Measurements from ENCODE around the gene GLIS1. TPM values are rescaled to one million over a fixed set of nuclear protein-coding genes. Genes with fewer than 3 reads are reported as not detected.

The GLIS1 gene
- total RNA-seq, 1 donor from 2014 or later, result 2.1 TPM

DNA sequence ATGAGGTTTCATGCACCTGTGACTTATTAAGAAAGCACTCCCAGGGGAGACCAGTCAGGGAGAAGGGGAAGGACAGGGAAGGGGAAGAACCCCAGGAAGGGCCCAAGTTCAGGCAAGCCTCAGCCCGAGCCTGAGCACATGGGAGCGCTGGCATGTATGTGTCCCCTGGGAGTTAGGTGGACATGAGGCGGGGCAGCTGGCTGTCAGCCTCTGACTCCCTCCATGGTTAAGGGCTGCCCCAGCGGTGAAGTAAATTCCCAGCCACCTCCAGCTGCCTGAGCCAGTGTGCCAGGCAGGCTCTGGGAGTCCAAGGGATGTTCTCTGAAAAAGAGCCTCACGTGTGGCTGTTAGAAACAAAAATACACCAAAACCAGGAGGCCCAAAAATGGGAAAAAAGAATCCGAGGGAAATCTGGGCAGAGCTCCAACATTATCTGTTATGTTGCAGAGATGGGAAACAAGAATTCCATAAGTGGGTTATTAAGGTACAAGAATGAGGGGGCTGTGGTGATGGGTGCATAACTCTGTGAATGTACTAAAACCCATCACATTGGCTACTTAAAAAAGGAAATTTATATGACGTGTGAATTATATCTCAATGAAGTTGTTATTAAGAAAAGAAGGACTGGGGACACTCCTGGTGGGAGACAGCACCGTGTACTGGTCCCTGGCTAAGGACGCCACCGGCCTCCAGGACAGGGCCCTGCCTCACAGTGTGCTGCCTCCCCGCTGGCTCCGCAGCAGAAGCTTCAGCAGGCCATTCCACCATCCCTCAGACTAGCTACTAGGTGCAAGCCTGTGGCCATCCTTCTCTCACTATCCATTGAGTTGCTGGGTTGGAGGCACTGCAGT is 261.1 kb downstream of the GLIS1 start:
- DNase-seq (ENCODE audit: low spot score), result no peak

DNA sequence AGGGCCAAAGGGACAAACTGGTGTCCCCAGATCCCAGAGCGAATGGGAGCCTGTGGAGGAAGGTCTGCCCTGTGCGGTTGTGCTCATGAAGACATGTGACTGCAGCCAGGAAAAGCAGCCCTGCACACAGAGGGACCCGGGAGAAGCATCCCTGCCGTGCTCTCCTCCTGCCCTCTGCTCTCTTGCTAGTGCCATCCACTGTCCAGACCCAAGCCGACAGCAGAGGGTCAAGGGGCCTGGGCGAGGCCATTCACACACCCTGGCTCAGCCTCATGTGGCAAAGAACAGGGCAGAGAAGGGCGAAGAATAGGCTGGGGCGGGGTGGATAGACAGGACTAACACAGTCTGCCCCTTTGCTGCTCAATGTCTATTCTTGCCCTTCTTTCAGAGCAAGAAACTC is 262.4 kb downstream of the GLIS1 start:
- peak; percentile 72 for DNase-seq (ENCODE audit: low spot score)

DNA sequence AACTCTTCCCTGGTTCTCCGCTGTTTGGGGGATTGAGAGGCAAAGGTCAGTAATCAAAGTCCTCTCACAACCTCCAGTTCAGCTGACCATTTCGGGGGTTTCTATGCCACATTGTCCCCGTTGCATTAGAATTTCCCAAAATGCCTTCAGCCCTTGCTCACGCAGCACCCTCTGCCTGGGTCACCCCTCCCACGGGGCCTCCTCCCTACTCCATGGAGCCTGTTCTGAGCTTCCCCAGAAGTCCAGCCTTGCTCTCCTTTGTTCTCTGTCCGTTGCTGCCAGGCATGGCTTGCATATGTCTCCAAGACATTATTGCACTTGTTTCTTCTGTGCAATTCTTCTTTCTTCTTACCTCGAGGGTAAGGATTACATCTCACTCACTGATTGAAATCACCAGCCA is 263.3 kb downstream of the GLIS1 start:
- DNase-seq (ENCODE audit: low spot score), result peak; percentile 68

DNA sequence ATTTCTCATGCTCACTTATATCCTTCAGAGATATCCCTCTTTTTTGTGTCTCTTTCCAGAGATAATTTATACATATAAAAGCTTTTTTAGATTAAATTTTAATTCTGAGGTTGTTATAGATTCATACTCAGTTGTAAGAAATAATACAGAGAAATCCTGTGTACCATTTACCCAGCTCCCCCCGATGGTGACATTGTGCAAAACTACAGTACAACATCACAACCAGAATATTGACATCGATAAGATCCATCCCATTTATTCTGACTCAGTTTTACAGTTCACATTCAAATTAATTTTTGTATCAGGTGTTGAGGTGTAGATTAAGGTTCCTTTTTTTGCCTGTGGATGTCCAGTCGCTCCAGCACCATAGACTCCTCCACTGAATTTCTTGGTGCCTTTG is 265.5 kb downstream of the GLIS1 start:
- DNase-seq (ENCODE audit: low spot score), result no peak

DNA sequence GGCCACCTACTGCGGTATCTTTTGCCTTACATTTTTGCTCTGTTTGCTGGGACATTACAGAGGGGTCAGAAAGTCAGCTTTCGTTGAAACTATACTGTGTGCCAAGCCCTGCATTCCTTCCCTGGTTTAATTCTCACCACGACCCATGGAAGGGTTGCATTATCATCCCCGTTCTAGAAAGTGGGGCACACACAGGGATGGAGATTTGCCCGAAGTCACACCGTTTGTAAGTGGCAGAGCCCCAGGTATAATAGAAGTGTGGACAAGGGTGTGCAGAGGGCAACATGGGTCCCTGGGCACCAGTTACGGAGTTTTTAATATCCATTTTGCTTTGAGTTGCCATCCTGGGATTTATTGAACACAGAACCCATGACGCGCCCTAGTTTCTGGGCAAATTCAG is 268.0 kb downstream of the GLIS1 start:
- peak; percentile 74 for DNase-seq (ENCODE audit: low spot score)

DNA sequence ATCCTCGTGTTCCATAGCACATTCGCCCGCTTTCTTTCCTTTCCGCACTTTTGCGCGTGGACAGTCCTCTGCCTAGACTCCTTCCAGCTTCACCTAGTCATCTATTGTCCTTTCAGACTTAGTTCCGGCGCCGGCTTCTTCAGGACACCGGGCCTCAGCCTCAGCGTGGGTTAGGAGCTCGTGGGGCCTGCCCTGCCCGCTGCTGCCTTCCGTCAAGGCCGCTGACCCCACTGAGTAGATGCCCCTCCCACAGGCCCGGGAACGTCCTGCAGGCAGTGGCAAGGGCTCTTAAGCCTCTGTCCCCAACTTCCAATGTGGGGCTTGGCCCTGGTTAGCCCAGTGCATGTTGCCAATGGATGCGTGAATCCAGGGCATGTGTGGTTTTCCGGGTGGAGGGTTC is 268.4 kb downstream of the GLIS1 start:
- DNase-seq (ENCODE audit: low spot score), result no peak

DNA sequence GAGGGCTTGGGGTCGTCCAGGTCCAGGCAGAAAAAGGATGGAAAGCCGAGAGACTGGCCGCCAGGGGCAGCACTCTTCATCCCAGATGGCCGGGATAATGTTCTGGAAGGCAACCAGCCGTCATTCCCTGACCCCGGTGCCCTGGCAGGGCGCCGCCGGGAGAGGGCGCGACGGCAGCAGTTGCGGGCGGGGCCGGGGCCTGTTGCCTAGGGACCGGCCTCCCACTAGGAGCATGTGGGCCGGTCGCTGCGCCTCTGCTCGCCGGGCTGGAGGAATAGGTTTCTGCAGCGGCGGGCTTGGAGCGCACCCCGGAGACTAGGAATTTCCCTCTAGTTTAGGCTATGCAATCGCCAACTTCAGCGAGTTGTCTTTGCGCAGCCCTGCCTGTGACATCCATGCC is 268.8 kb downstream of the GLIS1 start:
- DNase-seq (ENCODE audit: low spot score), result peak; percentile 90

DNA sequence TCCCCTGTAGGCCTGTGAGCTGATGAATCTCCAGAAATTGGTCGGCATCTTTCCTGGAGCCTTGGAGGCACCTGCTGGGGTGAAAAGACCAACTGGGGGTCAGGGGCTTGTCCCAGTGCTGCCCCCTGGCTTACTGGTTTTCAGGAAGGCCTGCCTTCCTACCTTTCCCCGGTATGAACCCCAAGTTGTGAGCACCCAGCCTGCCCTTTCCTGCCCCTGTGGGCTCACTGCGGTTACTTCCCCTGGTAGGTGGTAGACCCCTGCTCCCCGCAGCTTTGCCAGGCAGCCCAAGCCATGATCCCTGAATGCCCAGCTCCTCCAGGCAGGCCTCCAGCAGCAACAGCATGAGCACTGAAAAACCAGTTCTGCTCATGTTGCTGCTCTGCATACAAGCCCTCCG is 269.6 kb downstream of the GLIS1 start:
- peak; percentile 82 for DNase-seq (ENCODE audit: low spot score)

DNA sequence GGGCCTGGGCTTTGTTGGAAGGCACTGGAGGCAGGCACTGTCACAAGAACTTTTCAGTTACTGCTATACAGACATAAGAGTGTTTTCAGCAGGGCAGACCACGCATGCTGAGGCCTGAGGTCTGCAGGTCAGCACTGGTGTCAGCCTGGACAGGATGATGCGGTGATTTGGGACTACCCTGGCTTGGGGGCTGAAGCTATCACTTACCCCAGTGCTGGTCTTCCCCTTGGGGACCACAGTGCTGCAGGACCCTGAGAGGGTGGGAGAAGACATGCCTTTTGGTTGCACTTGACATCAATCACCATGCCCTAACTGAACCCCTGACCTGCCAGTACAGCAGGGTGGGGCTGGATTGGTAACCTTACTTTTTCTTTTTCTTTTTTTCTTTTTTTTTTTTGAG is 270.6 kb downstream of the GLIS1 start:
- peak; percentile 45 for DNase-seq (ENCODE audit: low spot score)

DNA sequence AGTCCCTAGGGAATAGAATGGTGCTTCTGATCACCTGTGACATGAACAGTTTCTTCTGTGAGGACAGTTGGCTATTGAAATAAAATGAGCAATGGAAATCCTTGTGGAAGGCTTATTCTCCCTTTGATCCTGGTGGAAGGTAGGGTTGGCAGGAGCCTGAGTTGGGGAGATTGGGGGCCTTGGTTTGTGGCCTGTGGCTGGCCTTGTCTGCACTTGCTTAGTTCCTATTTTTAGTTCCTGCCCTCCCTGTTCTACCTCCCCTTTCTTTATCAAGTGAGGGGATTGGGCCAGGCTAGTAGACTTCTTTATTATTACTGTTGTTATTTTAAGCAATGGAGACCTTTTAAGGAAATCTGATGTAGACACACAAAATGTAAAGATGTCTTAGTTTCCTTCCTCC is 271.6 kb downstream of the GLIS1 start:
- DNase-seq (ENCODE audit: low spot score), result peak; percentile 60

DNA sequence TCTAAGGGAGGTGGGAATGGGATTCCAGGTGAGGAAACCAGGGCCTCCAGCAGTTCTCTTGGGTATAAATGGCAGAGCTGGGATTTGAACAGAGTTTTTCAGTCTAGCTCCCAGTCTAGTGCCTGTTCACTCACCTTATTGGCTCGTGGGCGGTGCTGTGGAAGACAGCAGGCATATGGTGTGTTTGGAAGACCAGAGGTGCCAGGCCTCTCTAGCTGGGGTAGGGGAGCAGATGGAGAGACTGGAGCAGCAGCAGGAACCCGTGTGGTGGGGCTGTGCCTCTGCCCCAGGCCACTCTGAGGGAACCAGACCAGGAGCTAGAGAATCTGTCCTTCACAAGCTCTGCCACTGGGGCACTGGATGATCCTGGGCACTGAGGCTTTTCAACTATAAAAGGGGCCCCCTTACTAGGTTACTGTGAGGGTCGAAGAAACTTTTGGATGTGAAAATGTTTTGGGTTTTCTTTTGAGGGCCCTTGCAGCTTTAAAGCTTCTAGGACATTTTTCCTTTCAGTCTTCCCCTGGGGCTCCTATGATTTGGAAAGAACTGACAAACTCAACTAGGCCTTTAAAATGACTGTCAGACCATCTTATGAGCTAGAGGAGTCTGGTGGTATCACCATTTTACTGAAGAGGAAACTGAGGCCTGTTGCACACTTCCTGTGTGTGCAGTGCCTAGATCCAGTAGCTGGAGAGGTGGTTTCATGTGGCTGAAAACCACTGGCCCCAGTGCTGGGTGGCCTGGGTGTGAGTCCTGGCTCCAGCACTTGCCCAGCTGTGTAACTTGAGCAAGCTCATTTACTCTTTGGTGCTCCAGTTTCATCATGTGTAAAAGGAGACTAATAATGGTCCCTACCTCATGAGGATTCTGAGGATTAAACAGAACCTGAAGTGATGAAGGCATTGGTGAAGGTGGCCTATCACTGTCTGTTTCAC is 273.7 kb downstream of the GLIS1 start:
- peak; percentile 45 for DNase-seq (ENCODE audit: low spot score)

DNA sequence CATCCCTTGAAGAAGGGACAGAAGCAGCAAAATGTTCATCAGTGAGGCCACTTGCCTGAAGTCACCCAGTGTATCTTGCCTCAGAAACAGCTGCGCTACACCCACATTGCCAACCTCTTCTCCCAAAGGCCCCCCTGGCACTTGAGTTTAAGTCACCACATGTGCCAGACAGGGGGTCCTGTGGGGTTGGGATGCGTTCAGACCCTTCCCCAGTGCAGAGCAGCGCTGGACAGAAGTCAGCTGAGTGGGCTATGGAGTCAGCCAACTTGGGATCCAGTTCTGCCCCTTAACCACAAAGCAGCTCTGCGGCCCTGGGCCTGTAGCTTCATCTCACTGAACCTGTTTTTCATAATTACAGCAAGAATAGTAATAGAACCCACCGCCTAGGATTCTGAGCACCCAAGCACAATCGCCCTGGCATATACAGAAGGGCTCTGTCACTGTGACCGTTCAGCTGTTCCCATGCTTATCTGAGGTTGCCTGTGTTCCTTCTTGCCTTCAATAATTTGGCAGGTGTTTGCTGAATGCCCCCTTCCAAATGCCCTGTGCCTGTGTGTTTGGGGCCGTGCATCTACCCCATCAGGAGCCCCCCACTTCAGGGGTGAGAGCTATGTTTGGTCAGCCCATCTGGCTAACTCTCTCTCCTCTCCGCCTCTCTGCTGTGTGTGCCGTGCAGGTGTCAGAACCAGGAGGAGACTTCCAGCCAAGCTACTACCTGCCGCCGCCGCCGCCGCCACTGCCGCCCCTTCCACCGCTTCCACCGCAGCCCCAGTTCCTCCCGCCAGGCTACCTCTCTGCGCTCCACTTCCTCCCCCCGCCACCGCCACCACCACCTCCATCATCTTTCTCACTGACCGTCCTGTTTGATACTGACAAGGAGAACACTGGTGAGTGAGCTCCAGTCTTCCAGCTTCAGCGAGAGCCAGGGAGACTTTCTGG is 274.7 kb downstream of the GLIS1 start:
- DNase-seq (ENCODE audit: low spot score), result peak; percentile 75

DNA sequence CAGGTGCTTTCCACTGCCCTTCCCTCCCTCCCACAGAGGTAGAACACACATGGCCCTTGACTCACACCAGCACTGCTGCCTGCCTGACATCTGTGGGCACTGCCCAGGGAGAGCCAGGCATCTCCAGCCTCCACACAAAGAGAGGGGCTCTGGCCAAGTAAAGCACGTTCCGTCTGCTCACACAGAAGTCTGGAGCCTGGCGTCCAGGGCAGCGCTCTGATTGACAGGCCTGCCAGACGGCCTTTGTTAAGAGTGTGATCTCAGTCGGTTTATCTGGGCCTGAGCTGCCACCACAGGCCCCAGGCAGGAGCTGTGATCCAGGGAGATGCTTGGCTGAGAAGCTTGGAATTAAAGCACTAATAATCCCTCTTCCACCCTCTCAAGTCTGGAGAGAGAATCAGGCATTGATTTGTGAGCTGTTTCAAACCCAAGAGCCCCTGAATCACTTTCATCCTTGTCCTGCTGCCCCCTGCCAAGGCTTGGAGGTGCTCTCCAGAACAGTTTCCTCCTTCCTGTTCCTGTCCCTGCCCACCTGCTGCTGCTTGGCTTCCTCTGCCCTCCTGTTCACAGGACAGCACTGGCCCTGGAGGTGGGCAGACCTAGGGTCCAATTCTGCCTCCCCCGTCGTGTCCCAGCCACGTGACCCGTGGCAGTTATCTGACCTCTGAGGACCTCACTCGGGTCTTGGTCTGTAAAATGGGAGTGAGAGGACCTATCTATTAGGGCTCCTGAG is 276.0 kb downstream of the GLIS1 start:
- DNase-seq (ENCODE audit: low spot score), result peak; percentile 72

DNA sequence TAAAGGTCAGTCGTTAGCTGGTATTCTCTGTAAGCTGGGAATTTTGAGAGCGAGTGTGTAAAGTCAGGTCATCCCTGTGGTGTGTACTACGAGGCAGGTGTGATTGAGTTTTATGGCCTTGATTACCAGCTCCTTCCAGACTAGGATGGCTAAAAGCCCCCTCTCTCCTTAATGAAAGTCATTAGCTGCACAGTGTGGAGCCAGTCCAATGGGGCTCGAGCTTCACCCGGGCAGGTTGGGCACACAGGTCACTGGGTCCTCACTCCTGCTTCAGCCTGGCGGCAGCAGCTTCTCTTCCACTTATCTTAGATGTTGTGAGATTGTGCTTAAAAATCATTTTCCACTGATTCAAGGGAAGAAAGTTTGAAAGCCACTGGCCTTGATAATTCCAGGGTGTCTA is 276.8 kb downstream of the GLIS1 start:
- peak; percentile 33 for DNase-seq (ENCODE audit: low spot score)

DNA sequence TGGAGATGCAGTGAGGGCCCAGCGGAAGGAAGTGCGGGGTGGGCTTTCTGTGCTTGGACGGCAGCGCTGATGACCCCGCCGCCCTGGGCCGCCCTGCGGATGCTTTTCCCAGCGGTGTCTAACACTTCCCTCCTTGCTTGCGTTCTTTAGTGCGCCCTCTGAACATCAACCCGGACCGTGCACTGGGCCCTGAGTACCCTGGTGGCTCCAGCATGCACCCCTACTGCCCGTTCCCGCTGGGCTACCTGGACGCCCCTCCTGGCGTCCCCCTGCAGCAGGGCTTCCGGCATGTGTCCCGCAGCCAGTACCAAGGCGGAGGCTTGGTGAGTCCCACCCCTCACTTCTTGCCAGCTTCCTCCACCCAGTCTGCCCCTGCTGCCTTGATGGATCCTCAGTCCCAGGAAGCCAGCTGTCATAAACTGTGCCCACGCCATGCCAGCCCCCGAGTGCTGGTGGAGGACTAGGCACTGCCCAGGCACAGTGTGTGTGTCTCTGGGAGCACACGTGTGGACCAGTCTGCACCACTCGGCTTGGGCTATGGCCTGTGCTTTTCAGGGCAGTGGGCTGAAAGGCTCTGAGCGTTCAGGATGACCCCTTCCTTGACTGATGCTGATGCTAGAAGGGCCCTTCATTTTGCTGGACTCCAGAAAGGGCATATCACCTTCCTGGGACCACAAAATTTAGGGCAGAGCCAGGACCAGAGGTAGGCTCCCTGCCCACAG is 277.5 kb downstream of the GLIS1 start:
- peak; percentile 68 for DNase-seq (ENCODE audit: low spot score)

DNA sequence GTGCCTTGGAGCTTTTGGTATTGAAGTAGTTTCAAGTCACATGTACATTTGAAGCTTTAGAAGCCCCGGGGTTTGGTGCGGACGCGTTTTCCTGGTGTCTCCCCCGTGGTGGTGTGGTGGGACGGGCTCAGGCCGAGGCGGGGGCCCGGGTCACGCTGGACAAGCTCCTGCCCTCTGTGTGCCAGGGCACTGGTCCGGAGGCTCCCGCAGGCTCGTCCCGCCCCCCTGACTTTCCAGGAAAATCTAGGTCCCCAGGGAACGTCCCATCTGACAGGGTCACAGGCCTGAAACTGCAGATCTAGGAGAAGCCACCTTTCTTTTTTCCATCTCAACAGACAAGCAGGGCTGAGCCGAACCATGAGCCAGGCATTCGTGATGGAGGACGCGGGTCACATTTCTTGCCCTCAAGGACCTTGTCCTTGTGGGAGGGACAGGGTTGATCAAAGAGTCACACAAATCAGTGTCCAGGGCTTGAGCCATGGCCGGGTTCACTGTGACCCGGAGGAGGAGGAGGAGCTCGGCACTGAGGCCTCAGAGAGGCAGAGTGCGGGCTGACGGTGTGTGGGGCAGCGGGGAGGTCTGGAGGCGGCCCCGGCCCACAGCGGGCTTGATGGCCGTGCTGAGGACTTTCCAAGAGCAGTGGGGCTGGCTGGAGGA is 278.2 kb downstream of the GLIS1 start:
- peak; percentile 82 for DNase-seq (ENCODE audit: low spot score)

DNA sequence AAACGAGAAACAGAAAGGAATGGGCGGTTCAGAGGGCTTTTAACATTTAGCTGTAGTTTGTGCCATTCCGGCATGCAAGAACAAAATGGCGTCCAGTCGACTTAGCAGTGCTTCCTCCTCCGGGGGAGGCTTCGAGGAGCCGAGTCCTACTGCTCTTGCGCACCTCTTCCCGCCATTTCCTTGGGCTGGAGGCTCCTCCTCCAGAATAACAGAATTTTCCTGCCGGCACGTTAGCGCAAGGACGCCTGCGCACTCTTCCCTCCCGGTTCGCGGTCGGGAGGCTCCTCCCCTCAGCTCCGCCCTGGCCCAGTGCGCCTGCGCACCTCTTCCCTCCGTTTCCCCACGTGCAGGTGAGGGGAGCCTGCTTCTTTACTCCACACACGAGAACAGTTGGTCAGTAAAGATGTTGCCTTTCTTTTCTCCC is 278.7 kb downstream of the GLIS1 start:
- peak; percentile 41 for DNase-seq (ENCODE audit: low spot score)

DNA sequence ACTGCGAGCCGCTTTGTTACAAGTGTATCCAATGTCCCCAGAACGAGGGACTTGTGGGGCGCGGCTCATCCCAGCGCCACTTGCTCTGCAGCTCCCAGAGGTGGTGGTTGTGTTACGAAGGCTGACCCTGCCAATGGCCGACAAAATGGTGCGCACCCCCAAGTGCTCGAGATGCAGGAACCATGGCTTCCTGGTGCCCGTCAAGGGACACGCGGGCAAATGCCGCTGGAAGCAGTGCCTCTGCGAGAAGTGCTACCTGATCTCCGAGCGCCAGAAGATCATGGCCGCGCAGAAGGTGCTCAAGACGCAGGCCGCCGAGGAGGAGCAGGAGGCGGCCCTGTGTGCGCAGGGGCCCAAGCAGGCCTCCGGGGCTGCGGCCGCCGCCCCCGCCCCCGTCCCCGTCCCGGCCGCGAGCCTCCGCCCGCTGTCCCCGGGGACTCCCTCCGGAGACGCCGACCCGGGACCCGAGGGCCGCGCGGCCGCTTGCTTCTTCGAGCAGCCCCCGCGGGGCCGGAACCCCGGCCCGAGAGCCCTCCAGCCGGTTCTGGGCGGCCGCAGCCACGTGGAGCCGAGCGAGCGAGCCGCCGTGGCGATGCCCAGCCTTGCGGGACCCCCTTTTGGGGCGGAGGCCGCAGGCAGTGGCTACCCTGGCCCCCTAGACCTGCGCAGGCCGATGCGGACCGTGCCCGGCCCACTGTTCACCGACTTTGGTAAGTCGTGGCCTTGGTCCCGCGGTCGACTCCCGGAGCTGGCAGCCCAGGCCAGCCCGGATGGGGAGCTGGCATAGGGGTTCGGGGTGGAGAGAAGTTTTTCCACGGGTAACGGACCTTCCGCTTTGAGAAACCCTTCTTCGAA is 279.4 kb downstream of the GLIS1 start, which contains the start of gene DMRTB1:
DMRTB1 (plus strand) TSS at position 79 of the 855 bp plus-strand sequence; CDS start at position 134, 55 bp downstream.
- DNase-seq (ENCODE audit: low spot score), result peak; percentile 74
